Pulmonary artery endothelial cell (primary cell): Measurements from ENCODE around the gene SCGN. TPM values are rescaled to one million over a fixed set of nuclear protein-coding genes. Genes with fewer than 3 reads are reported as not detected.

ENCODE experiments used
- DNase-seq: peaks from one replicate; pipeline ENCODE4 v3.0.0-alpha.2; 2011; ENCODE audit warnings: low read depth, low spot score
- total RNA-seq: library from RNA; depleted of rRNA; stranded (reverse); fragments of >200 nt; gene quantifications from 2 replicates; pipeline ENCODE4 v1.2.3, GENCODE V29; 2014

SCGN gene
- total RNA-seq, 1 donor from 2014 or later, result not detected

DNA sequence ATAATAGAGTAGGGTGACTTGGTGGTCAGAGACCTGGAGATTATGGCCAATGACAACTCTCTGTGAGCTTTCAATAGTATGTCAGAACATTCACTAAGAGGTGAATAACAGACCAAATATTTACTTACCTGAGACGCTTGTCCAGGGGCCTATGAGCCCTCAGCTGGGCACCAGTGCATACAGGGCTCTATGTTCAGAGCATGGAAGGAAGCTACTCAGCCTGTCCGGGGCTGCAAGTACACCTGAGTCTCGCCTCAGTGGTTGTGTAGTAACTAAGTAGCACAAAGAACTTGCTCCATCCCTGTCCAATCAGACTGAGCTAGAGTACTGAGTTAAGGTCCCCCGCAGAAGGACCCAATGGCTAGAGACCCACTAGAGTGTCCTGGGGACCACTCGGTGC is 11.6 kb upstream of the SCGN start:
- DNase-seq, result no peak

GRCh38 chr6:25640891-25641290 is 11.1 kb upstream of the SCGN start:
- no peak for DNase-seq

GRCh38 chr6:25641377-25641776 is 10.6 kb upstream of the SCGN start:
- no peak for DNase-seq

- DNase-seq, result no peak
Observed at GRCh38 chr6:25641940-25642666, 9.9 kb upstream of the SCGN start.

- no peak for DNase-seq
Observed at GRCh38 chr6:25642667-25643328, 9.2 kb upstream of the SCGN start.

- no peak for DNase-seq
Observed at GRCh38 chr6:25645916-25646315, 6.1 kb upstream of the SCGN start.

- DNase-seq, result no peak
Observed at GRCh38 chr6:25649611-25650010, 2.4 kb upstream of the SCGN start.

DNA sequence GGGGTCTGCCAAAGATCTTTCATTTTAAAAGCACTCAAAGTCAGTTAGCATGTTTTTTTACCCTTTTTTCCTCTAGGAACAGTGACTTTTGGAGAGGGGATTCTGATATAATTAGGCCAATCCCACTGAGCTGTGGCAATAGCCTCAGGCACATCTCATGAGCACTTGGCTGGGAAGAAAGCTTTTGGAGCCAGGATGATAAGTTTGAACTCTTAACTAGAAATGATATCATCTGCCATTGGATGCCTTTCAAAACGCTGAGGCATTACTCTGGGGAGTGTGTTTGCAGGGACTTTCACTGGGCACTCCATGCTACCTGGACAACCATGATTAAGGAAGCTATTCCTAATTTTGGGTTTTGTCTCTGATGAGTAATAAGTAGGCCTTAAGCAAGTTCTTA is 3.7 kb downstream of the SCGN start:
- DNase-seq, result no peak

GRCh38 chr6:25659633-25660368 is 7.8 kb downstream of the SCGN start:
- no peak for DNase-seq

DNA sequence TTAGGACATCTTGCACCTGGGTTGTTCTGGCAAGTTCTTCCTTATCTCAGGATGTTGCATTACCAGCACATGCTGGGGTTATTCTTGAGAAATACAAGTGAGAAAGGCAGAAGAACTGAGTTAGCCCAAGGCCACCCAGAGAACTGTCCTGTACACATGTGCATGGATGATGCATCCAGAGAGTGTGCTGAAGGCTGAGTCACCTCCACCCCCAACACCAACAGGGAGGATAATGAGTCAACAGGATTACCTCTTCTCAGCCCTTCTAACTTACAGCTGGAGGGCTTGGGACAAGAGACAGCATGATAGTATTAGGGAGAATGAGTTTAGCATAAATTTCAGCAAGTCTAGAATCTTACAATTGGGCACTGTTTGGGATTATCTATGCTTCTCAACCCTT is 8.5 kb downstream of the SCGN start:
- no peak for DNase-seq

- no peak for DNase-seq
Observed at GRCh38 chr6:25661129-25661779, 9.2 kb downstream of the SCGN start.

- no peak for DNase-seq
Observed at GRCh38 chr6:25665455-25665854, 13.4 kb downstream of the SCGN start.

DNA sequence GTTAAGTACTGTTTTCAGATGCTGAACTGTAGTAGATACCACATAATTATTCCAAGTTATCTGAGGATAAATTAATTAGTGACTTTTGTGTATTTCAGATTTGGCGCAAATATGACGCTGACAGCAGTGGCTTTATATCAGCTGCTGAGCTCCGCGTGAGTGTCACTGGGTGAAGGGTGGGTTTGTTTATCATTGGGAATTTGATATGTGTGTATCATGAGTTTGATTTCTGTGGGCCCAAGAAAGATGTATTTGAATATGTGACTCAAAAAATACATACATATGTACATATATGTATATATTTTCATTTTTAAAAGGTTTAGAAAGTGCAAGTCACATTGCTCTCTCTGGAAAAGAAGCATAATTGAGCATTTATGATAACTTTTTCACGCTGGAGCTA is 17.4 kb downstream of the SCGN start:
- DNase-seq, result no peak

- DNase-seq, result no peak
Observed at GRCh38 chr6:25670208-25670607, 18.2 kb downstream of the SCGN start.

DNA sequence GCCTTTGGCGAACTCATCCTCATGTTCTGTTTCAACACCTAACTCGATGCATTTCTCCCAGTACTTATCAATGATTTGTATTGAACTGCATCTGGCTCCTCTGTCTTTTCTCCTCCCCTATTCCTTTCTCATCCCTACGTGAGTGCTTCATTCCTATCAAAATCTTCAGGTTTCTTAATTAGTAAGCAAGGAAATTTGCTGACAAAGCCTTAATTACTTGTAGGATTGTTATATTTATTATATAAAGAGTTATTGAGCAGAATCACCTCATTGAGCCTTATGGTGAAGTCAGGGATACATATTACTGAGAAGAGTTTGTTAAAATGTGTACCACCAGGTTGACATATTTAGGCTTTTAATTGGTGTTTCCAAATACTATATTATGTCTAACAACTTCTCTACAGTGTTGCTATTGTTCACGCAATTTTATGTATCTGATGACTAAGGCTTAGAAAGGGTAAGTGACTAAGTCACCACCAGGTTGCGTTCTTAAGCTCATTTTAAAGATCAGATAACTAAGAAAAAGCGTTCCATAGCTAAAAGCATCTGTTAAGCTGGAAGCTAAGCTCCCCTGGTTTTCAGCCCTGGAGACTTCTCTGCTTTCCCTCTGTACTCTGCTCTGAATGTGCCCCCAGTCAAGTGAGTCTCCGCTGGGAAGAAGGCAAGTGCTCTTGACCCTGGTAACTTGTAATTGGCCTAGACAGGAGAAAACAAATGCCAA is 18.9 kb downstream of the SCGN start:
- no peak for DNase-seq

GRCh38 chr6:25671652-25672051 is 19.6 kb downstream of the SCGN start:
- no peak for DNase-seq

DNA sequence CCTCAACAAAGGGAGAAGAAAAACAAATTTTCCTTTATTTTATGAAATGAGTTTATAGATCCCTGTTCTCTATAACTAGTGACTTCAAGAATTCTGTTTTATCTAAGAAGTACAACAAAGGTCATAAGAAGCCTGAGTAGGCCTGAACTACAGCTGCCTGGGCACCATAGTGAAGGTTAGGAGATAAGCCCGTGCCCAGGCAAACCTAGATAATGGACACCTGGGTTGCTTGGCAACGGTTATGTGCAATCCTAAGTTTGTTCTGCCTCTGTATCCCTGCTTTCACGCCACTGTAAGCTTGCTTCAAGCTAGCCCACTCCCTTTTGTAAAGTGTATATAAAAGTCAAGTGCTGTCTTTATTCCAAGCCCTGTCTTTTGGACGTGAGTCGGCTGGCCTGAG is 23.2 kb downstream of the SCGN start:
- no peak for DNase-seq

DNA sequence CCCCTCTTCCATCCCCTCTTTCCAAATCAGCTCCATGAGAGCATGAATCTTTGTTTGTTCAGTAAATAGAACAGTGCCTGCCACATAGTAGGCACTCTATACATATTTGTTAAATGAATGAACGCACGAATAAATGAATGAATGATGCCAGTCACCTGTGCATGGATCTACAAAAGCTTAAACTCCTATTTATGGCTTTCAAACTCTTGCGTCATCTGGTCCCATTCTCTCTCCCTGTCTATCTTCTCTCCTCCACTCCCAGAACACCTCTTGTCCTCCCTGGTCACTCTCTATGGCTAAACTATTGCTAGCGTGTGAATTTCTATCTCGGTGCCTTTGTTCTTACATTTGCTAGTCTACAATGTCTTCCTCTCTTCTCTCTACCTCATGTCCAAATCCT is 24.8 kb downstream of the SCGN start:
- no peak for DNase-seq

- no peak for DNase-seq
Observed at GRCh38 chr6:25681848-25682247, 29.8 kb downstream of the SCGN start.

GRCh38 chr6:25682324-25682723 is 30.3 kb downstream of the SCGN start:
- no peak for DNase-seq

DNA sequence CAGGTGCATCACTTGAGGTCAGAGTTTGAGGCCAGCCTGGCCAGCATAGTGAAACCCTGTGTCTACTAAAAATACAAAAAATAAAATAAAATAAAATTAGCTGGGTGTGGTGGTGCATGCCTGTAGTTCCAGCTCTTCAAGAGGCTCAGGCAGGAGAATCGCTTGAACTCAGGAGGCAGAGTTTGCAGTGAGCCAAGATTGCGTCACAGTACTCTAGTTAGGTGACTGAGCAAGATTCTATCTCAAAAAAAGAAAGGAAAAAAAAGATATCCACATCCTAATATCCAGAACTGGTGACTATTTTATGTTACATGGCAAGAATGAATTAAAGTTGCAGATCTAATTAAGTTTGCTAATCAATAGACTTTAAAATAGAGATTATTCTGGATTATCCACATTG is 32.5 kb downstream of the SCGN start:
- DNase-seq, result no peak
